Breast epithelium (tissue), 4 donors: ENCODE measurements around the gene CHERP. TPM values are rescaled to one million over a fixed set of nuclear protein-coding genes. Genes with fewer than 3 reads are reported as not detected.
A peak's percentile ranks its signal among the peaks of the same experiment; 100 is the strongest.

Experiments used
- DNase-seq, 2 donors: peaks; one replicate each; pipeline ENCODE4 v3.0.0-alpha.2; 2019; ENCODE audit warnings: low spot score in 2 of 2
- H3K27ac ChIP-seq, 2 donors: fragments of 200-600 bp; sonication (generic) in 1 of 2; one replicate each; pipeline ENCODE4 v1.5.1; 2016 to 2019; ENCODE audit warnings: mild to moderate bottlenecking in 1 of 2
- H3K27me3 ChIP-seq, 2 donors: fragments of 200-600 bp; sonication (generic) in 1 of 2; one replicate each; pipeline versions ENCODE4 v1.5.1 to v1.6.0; 2017 to 2019; ENCODE audit warnings: control low read depth in 1 of 2, mild to moderate bottlenecking in 1 of 2
- H3K36me3 ChIP-seq: fragments of 200-600 bp; one replicate; pipeline ENCODE4 v1.5.1; 2019
- H3K4me1 ChIP-seq, 2 donors: fragments of 200-600 bp; sonication (generic); one replicate each; pipeline ENCODE4 v1.5.1; 2016 to 2019; ENCODE audit warnings: control low read depth in 1 of 2
- H3K4me3 ChIP-seq, 3 donors: fragments of 200-600 bp; sonication (generic); 1 replicate in 2 of 3; 2 replicates in 1 of 3; pipeline ENCODE4 v1.5.1; 2016 to 2019; ENCODE audit warnings: mild to moderate bottlenecking in 3 of 3, moderate library complexity in 2 of 3
- H3K9me3 ChIP-seq, 2 donors: fragments of 200-600 bp; sonication (generic) in 1 of 2; one replicate each; pipeline ENCODE4 v1.5.1; 2016 to 2019; ENCODE audit warnings: control low read depth in 1 of 2
- POLR2A ChIP-seq: fragments of 450-650 bp; IDR thresholded peaks from one replicate; pipeline ENCODE4 v1.6.1; 2016; ENCODE audit warnings: antibody characterized with exemption, mild to moderate bottlenecking, moderate library complexity
- POLR2AphosphoS5 ChIP-seq, 3 donors: sonication (generic); formaldehyde crosslinking; IDR thresholded peaks; one replicate each; pipeline ENCODE4 v1.6.1; 2017; ENCODE audit warnings: antibody characterized with exemption in 3 of 3
- intact Hi-C: fragments of 100-400 bp; cut with DNase I; formaldehyde crosslinking; loops from one replicate; pipeline ENCODE4 v1.15.1; 2023; ENCODE audit warnings: low total_unique reads
- total RNA-seq, 3 donors: library from RNA; depleted of rRNA; stranded (reverse); fragments of >200 nt; gene quantifications; one replicate each; pipeline ENCODE4 v1.1.0, GENCODE V29; 2016
- TF ChIP-seq, protein P1 (sequence below), 3 donors: fragments of 450-650 bp; IDR thresholded peaks; one replicate each; pipeline ENCODE4 v1.5.1; 2016 to 2017; ENCODE audit warnings: antibody characterized with exemption in 3 of 3, mild to moderate bottlenecking in 3 of 3, moderate library complexity in 3 of 3

The CHERP gene
- total RNA-seq, 3 donors from 2014 or later: 6.7 to 9.2 (median 8.0) TPM

DNA sequence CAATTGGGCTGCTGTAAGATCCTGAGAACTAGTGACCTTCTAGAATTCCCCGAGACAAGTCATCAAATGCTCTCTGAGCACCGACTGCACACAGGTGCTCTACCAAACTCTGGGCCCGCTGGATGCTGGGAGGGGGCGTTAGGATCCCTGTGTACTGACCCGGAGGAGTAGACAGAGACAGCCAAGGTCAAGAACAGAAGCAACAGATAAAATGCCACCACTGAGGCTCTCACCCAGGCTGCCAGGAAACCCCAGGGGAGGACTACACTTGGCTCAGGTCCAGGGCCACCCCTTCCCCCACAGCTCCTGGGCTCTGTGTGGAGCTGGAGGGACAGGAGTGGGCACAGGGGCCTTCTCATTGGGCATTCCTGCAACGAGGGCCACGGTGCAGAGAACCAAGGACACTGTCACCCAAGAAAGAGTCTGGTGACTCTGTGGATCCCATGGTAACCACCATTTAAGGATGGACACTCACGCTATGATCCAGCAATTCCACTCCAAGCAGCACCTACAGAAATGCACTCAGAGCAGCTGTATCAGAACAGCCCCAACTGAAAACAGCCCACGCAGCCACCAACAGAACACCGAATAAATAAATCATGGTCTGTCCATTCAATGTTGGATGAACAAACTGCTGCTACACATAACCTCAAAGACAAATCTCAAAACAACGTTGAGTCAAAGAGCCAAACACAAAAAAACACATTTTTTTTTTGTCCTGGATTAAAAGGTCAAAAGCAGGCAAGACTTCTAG, 46.8 kb upstream of the CHERP start:
- Histone ChIP-seq H3K27me3 (no peaks in the 10 kb centered on the region), H3K4me1 (peaks cover 15 to 36% of the 10 kb centered on the region in 2 donors), H3K36me3 (no peaks in the 10 kb centered on the region), H3K27ac (peak overlapping the region; percentile 13 to 30), H3K9me3 (no peaks in the 10 kb centered on the region), H3K4me3 (no peak overlapping the region)
- intact Hi-C loops: no loop called here
- no peak for DNase-seq
- TF ChIP-seq, protein P1, sequence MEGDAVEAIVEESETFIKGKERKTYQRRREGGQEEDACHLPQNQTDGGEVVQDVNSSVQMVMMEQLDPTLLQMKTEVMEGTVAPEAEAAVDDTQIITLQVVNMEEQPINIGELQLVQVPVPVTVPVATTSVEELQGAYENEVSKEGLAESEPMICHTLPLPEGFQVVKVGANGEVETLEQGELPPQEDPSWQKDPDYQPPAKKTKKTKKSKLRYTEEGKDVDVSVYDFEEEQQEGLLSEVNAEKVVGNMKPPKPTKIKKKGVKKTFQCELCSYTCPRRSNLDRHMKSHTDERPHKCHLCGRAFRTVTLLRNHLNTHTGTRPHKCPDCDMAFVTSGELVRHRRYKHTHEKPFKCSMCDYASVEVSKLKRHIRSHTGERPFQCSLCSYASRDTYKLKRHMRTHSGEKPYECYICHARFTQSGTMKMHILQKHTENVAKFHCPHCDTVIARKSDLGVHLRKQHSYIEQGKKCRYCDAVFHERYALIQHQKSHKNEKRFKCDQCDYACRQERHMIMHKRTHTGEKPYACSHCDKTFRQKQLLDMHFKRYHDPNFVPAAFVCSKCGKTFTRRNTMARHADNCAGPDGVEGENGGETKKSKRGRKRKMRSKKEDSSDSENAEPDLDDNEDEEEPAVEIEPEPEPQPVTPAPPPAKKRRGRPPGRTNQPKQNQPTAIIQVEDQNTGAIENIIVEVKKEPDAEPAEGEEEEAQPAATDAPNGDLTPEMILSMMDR (IDR thresholded peaks at IDR 0.05): no peak
- TF ChIP-seq POLR2AphosphoS5 (IDR thresholded peaks at IDR 0.05) (no peak), POLR2A (no peak)

DNA sequence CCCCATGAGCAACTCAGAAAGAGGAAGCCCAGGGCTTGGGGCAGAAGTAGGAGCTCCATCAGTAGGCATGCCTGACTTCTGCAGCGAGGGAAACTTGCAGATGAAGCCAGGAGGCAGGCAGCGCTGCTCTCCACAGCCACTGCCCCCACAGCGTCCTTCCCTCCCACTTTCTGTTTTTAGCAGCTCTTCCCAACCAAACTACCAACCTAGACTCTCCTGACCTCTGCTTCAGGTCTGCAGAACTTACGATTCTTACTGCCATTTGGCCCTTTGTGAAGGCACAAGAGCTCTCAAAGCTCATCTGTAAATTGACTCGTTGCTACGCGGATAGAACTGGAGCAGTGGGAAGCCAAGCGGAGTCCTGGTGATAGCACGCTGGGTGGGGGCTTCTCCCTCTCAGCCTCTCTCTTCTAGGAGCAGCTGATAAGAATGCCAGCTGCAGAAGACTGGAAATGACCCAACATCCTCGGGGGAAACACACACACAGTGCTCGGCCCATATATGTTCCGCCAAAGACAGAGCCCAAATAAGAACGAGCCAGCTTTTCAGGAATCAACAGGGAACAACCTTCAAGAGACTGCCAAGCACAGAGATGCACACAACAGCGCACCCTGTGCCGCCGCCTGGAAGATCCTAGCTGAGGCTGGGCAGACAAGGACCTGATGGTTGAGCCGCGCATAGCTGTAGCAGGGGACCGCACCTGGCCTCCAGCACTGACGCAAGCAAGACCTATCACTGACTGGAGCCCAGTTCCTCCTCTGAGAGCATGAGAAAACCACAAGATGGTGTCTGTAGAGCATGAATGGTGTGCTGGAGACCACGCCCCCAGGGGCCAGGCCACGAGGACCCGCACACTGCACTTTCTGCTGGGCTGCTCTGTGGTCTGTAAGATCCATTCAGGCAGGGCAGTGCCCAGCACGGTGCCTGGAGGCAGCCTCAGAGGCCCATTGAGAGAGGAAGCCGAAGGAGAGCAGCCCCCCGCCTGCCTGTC, 45.9 kb upstream of the CHERP start:
- intact Hi-C loops: no loop called here
- peaks cover 18 to 36% of the 10 kb centered on the region in 2 donors for H3K4me1 ChIP-seq
- peak overlapping the region in 2 of 3 donors; percentile 26 to 50 for H3K4me3 ChIP-seq
- no peaks in the 10 kb centered on the region for H3K27me3 ChIP-seq
- DNase-seq: no peak
- H3K9me3 ChIP-seq: no peaks in the 10 kb centered on the region
- TF ChIP-seq, protein P1 (IDR thresholded peaks at IDR 0.05): no peak
- TF ChIP-seq POLR2A (no peak), POLR2AphosphoS5 (IDR thresholded peaks at IDR 0.05) (no peak)
- peak overlapping the region; percentile 30 to 50 for H3K27ac ChIP-seq
- H3K36me3 ChIP-seq: no peaks in the 10 kb centered on the region

DNA sequence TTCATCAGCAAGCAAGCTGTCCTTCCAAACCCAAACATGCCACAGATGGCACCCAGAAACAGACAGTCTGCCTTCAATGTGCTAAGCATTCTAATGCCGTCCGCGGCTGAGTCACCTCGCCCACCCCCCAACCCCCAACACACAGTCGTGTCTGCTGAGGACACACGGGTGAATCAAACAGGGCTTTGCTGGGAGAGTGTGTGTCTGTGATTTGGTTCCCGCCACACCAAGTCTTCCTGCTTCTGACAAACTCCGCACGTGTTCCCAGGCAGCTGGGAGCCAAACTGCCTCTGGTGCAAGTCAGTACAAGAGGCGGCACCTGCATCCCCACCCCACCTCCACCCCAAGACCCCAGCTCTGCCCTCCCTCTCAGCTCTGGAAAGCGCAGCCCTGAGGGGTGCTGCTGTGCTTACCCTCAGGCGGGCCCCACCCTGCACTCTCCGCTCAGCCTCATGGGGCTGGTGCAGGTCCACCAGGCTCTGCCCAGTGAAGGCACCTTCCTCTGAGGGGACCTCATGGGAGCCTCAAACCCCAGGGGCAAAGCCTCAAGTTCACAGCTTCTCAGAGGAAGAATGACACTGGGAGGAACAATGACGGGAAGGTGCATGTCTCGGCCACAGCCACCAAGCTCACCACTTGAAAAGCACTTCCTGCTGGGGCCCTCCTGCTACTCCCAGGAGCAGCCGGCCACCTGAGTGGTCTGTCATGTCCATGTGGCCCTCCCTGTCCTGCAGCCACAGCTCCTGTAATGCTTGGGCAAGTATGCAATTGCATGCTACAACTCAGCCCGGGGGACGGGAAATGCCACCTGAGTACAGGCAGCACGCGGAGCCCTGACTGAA, 45.0 kb upstream of the CHERP start:
- TF ChIP-seq, protein P1 (IDR thresholded peaks at IDR 0.05): no peak
- TF ChIP-seq POLR2A (no peak), POLR2AphosphoS5 (IDR thresholded peaks at IDR 0.05) (no peak)
- Histone ChIP-seq H3K4me1 (peaks cover 28 to 44% of the 10 kb centered on the region in 2 donors), H3K4me3 (peak overlapping the region in 1 of 3 donors; percentile 50), H3K36me3 (no peaks in the 10 kb centered on the region), H3K27me3 (no peaks in the 10 kb centered on the region), H3K9me3 (no peaks in the 10 kb centered on the region), H3K27ac (peak overlapping the region; percentile 25 to 50)
- DNase-seq: no peak
- intact Hi-C loops: no loop called here

DNA sequence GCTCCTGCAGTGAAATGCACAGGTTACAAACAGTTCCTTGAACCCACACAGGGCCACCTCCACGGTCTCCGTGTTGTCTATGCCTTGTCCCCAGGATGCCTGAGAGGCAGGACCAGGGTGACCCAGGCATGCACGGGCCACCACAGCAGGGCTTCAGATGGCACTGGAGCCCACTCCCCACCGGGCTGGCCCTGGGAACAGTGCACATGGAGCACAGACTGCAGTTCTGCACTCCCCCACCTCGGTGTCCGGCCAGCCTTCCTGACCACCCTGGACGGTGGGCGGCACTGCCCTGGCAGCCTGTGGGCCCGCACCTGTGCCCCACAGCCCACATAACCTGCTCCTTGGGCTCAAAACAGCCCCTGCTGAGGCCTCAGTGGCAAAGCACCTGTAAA, 44.2 kb upstream of the CHERP start:
- H3K4me1 ChIP-seq: peaks cover 29 to 51% of the 10 kb centered on the region in 2 donors
- TF ChIP-seq POLR2AphosphoS5 (IDR thresholded peaks at IDR 0.05) (no peak), POLR2A (no peak)
- TF ChIP-seq, protein P1 (IDR thresholded peaks at IDR 0.05): no peak
- no peak for DNase-seq
- H3K36me3 ChIP-seq: no peaks in the 10 kb centered on the region
- intact Hi-C loops: no loop called here
- no peak overlapping the region for H3K4me3 ChIP-seq
- peak overlapping the region; percentile 40 to 65 for H3K27ac ChIP-seq
- H3K27me3 ChIP-seq: no peaks in the 10 kb centered on the region
- H3K9me3 ChIP-seq: no peaks in the 10 kb centered on the region
